Measurements from ENCODE around the gene ZNF160. TPM values are rescaled to one million over a fixed set of nuclear protein-coding genes. Genes with fewer than 3 reads are reported as not detected.

ZNF160 gene
- polyA plus RNA-seq, 1 of the 3 experiments (the other 2 are of a cell fraction), result 10.1 TPM

DNA sequence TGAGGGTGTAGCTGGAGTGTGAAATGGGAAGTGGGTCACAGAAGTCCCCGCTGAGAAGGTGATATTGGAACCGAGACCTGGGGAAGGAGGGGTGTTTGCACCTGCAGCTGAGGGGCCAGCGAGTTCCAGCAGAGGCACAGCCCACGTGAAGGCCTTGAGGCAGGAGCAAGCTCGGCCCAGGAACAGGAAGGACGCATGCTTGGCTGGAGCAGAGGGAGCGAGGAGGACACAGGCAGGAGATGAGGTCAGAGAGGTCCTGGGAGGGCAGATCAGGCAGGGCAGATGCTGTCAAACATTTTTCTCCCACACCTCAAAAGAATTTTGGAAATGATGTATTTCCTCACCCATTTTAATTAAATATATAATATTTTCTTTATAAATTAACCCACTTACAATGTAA, 20.2 kb upstream of the ZNF160 start:
- H3K4me1 ChIP-seq (ENCODE audit: control insufficient read depth in 1 of 2, insufficient read depth in 2 of 2, low read depth in 1 of 2, low read length in 1 of 2), result no peaks in the 10 kb centered on the region

DNA sequence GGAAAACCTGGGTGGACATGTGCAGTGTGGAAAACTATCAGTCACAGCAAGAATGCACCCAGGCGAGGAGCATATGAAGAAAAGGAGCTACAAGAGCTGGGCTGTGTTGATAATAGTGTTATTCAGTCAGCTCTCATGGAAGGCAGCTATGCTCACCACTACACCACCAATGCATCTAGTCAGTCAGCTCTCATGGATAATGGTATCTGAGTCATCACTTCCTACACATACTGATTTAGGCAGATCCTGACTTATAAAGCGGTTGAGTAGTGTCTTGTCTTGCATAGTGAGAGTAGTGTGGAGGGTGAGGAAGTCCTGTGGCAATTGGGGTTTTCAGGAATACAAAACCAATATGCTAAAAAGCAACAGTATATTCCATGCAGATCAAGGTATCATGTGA, 9.1 kb upstream of the ZNF160 start:
- ChIA-PET POLR2A (no interaction called here), CTCF (interaction anchor here (0.6 kb wide), 1 partner anchor 577 kb away, joined by 3 read pairs; no protein-coding TSS in a partner anchor)
- Histone ChIP-seq H3K9me3 (no peaks in the 10 kb centered on the region), H3K4me3 (ENCODE audit: low read depth in 2 of 2, low read length in 1 of 2) (no peak overlapping the region), H3K9me2 (no peaks in the 10 kb centered on the region), H3K4me2 (no peak overlapping the region), H3K9ac (no peak overlapping the region), H2AFZ (ENCODE audit: low read depth) (no peak overlapping the region), H4K20me1 (ENCODE audit: insufficient read depth) (no peaks in the 10 kb centered on the region), H3K27me3 (ENCODE audit: insufficient read depth) (no peaks in the 10 kb centered on the region), H3K27ac (ENCODE audit: low read depth in 2 of 2, low read length in 1 of 2) (no peak overlapping the region), H3K4me1 (ENCODE audit: control insufficient read depth in 1 of 2, insufficient read depth in 2 of 2, low read depth in 1 of 2, low read length in 1 of 2) (no peaks in the 10 kb centered on the region), H3K79me2 (ENCODE audit: insufficient read depth) (no peaks in the 10 kb centered on the region), H3F3A (replicated peaks; ENCODE audit: insufficient read depth) (no peaks in the 10 kb centered on the region), H3K36me3 (replicated peaks in 1 of 2; ENCODE audit: control insufficient read depth in 1 of 2, insufficient read depth in 2 of 2, low read length in 1 of 2) (peaks cover 0 to 13% of the 10 kb centered on the region in 2 experiments)
- TF ChIP-seq SIN3A (IDR thresholded peaks at IDR 0.05; ENCODE audit: borderline replicate concordance, low read depth, low read length) (no peak), YY1 (IDR thresholded peaks at IDR 0.05; ENCODE audit: low read depth) (no peak), POLR2AphosphoS5 (IDR thresholded peaks at IDR 0.05; ENCODE audit: low read depth, low read length) (no peak), RFX5 (IDR thresholded peaks at IDR 0.05; ENCODE audit: low read length) (no peak), FOXJ3 (CRISPR knock-in tag; IDR thresholded peaks at IDR 0.05) (no peak), MXI1 (IDR thresholded peaks at IDR 0.05; ENCODE audit: low read depth, low read length) (no peak), TEAD4 (IDR thresholded peaks at IDR 0.05; ENCODE audit: borderline replicate concordance, insufficient read depth) (no peak), RCOR1 (IDR thresholded peaks at IDR 0.05; ENCODE audit: low read length) (no peak), RXRA (IDR thresholded peaks at IDR 0.05; ENCODE audit: borderline replicate concordance, low read depth) (no peak), FOSL2 (IDR thresholded peaks at IDR 0.05; ENCODE audit: borderline replicate concordance, low read depth) (no peak), ELF1 (IDR thresholded peaks at IDR 0.05) (no peak)
- TF ChIP-seq, protein P1, sequence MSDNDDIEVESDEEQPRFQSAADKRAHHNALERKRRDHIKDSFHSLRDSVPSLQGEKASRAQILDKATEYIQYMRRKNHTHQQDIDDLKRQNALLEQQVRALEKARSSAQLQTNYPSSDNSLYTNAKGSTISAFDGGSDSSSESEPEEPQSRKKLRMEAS (IDR thresholded peaks at IDR 0.05; ENCODE audit: low read depth), result no peak
- TF ChIP-seq, protein P2, sequence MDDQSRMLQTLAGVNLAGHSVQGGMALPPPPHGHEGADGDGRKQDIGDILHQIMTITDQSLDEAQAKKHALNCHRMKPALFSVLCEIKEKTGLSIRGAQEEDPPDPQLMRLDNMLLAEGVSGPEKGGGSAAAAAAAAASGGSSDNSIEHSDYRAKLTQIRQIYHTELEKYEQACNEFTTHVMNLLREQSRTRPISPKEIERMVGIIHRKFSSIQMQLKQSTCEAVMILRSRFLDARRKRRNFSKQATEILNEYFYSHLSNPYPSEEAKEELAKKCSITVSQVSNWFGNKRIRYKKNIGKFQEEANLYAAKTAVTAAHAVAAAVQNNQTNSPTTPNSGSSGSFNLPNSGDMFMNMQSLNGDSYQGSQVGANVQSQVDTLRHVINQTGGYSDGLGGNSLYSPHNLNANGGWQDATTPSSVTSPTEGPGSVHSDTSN (IDR thresholded peaks at IDR 0.05), result no peak
- 60% methylated on average over 2 of the region's 2 CpGs for WGBS (ENCODE audit: low lambda C conversion rate)
- DNase-seq, result no peak

More for the DNA sequence above, 20.2 kb upstream of the ZNF160 start:
- no peaks in the 10 kb centered on the region for H3K79me2 ChIP-seq (ENCODE audit: insufficient read depth)
- H2AFZ ChIP-seq (ENCODE audit: low read depth), result no peak overlapping the region
- H3K27ac ChIP-seq (ENCODE audit: low read depth in 2 of 2, low read length in 1 of 2), result no peak overlapping the region
- no peaks in the 10 kb centered on the region for H3F3A ChIP-seq (replicated peaks; ENCODE audit: insufficient read depth)
- H3K36me3 ChIP-seq (replicated peaks in 1 of 2; ENCODE audit: control insufficient read depth in 1 of 2, insufficient read depth in 2 of 2, low read length in 1 of 2), result no peaks in the 10 kb centered on the region
- TF ChIP-seq ELF1 (IDR thresholded peaks at IDR 0.05) (no peak), RFX5 (IDR thresholded peaks at IDR 0.05; ENCODE audit: low read length) (no peak), EP300 (IDR thresholded peaks at IDR 0.05; ENCODE audit: borderline replicate concordance in 1 of 2, low read depth in 1 of 2, low read length in 1 of 2) (no peak), NFIC (IDR thresholded peaks at IDR 0.05; ENCODE audit: borderline replicate concordance) (no peak), YY1 (IDR thresholded peaks at IDR 0.05; ENCODE audit: low read depth) (no peak), MEF2A (IDR thresholded peaks at IDR 0.05; ENCODE audit: borderline replicate concordance, low read depth) (no peak), USF1 (IDR thresholded peaks at IDR 0.05; ENCODE audit: borderline replicate concordance, low read depth) (no peak), NRF1 (IDR thresholded peaks at IDR 0.05; ENCODE audit: low read depth, low read length) (no peak), RAD21 (IDR thresholded peaks at IDR 0.05; ENCODE audit: low read length) (no peak)
- TF ChIP-seq, protein P3, sequence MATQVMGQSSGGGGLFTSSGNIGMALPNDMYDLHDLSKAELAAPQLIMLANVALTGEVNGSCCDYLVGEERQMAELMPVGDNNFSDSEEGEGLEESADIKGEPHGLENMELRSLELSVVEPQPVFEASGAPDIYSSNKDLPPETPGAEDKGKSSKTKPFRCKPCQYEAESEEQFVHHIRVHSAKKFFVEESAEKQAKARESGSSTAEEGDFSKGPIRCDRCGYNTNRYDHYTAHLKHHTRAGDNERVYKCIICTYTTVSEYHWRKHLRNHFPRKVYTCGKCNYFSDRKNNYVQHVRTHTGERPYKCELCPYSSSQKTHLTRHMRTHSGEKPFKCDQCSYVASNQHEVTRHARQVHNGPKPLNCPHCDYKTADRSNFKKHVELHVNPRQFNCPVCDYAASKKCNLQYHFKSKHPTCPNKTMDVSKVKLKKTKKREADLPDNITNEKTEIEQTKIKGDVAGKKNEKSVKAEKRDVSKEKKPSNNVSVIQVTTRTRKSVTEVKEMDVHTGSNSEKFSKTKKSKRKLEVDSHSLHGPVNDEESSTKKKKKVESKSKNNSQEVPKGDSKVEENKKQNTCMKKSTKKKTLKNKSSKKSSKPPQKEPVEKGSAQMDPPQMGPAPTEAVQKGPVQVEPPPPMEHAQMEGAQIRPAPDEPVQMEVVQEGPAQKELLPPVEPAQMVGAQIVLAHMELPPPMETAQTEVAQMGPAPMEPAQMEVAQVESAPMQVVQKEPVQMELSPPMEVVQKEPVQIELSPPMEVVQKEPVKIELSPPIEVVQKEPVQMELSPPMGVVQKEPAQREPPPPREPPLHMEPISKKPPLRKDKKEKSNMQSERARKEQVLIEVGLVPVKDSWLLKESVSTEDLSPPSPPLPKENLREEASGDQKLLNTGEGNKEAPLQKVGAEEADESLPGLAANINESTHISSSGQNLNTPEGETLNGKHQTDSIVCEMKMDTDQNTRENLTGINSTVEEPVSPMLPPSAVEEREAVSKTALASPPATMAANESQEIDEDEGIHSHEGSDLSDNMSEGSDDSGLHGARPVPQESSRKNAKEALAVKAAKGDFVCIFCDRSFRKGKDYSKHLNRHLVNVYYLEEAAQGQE (IDR thresholded peaks at IDR 0.05; ENCODE audit: low read depth, low read length), result no peak
- TF ChIP-seq, protein P2 (IDR thresholded peaks at IDR 0.05), result no peak
- no peak overlapping the region for H3K9ac ChIP-seq
- no peak overlapping the region for H3K4me3 ChIP-seq (ENCODE audit: low read depth in 2 of 2, low read length in 1 of 2)
- no peaks in the 10 kb centered on the region for H3K27me3 ChIP-seq (ENCODE audit: insufficient read depth)
- H4K20me1 ChIP-seq (ENCODE audit: insufficient read depth), result no peaks in the 10 kb centered on the region
- DNase-seq, result no peak
- no peak overlapping the region for H3K4me2 ChIP-seq
- 39% methylated on average over 7 of the region's 7 CpGs for WGBS (ENCODE audit: low lambda C conversion rate)
- H3K9me3 ChIP-seq, result 0 out of 2 replicates have a peak, but pooled peaks cover 3% of the 10 kb centered on the region
- POLR2A ChIA-PET, result no interaction called here
- CTCF ChIA-PET, result no interaction called here
- H3K9me2 ChIP-seq, result no peaks in the 10 kb centered on the region

All from SK-N-SH (cell line).